NT2/D1 (cell line): Measurements from ENCODE around the gene AQR.

Experiments
- DNase-seq: peaks from one replicate; pipeline ENCODE4 v3.0.0-alpha.2; 2011; ENCODE audit warnings: low read depth, low spot score
- H3K27me3 ChIP-seq: 2 replicates; pipeline ENCODE4 v1.6.0; 2011; ENCODE audit warnings: mild to moderate bottlenecking; ENCODE audit not compliant: insufficient read length, insufficient read depth
- H3K36me3 ChIP-seq: 2 replicates; pipeline ENCODE4 v1.6.1; 2011; ENCODE audit warnings: mild to moderate bottlenecking, low read length, mixed read lengths; ENCODE audit not compliant: insufficient read depth, insufficient read length
- H3K4me1 ChIP-seq: 2 replicates; pipeline ENCODE4 v1.5.1; 2011; ENCODE audit not compliant: insufficient read depth, insufficient read length
- H3K4me3 ChIP-seq: 2 replicates; pipeline ENCODE4 v1.5.1; 2011; ENCODE audit warnings: low read depth; ENCODE audit not compliant: insufficient read length
- H3K9ac ChIP-seq: 2 replicates; pipeline ENCODE4 v1.6.0; 2011; ENCODE audit warnings: low read depth; ENCODE audit not compliant: insufficient read length
- H3K9me3 ChIP-seq: 2 replicates; pipeline ENCODE4 v1.5.1; 2011; ENCODE audit warnings: mild to moderate bottlenecking, low read length; ENCODE audit not compliant: insufficient read depth
- SUZ12 ChIP-seq: IDR thresholded peaks from 2 replicates; pipeline ENCODE4 v1.6.1; 2011; ENCODE audit not compliant: insufficient read length, insufficient read depth; ENCODE audit errors: extremely low read depth
- YY1 ChIP-seq: IDR thresholded peaks from 2 replicates; pipeline ENCODE4 v1.6.1; 2011; ENCODE audit not compliant: insufficient read length, insufficient read depth
- ZNF274 ChIP-seq: IDR thresholded peaks from 2 replicates; pipeline ENCODE4 v1.6.1; 2011; ENCODE audit warnings: mild to moderate bottlenecking, low read depth, low read length

AQR gene

DNA sequence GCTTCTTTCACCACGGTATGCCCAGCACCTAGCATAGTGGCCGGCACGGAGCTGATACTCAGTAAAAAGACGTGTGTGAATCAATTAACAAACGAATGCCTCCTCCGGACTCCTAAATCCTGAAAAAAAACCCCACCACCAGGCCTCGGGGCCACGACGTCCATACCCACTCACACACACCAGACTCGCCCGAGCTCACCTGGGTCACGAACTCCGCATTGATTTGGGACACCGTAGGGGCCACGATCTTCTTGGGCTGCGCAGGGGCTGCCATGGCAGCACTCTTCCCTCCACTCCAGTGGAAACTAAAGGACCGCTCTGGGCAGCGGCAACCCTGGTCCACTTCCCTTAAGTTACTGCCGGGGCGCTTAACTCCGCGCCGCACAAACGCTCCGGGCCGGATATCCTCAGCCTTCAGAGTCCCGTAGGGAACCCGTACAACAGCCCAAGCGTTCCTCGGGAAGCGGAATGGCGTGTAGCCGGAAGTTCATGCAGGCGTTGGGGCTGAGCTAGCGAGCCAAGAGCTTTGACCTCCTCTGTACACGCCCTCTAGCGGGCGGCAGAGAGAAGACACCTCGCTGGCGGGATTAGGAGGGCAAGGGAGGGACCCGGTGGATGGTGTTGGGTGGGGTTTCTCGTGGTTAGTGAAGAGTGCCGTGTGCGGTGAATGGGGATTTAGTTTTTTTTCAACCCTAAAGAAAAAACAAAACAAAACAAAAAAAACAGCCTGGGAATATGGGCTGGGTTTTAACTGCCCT lies at the start of gene AQR:
Gene AQR (minus strand): TSS at position 403 of the 758 bp plus-strand sequence. CDS start 129 bp downstream, at position 274.
- H3K4me3 ChIP-seq = peak within 1 kb of the TSS; percentile 95
- no peaks in the 10 kb centered on the region for H3K27me3 ChIP-seq
- no peaks in the 10 kb centered on the region for H3K9me3 ChIP-seq
- no peak for TF ChIP-seq ZNF274
- no peak for TF ChIP-seq YY1
- TF ChIP-seq SUZ12 = no peak
- H3K4me1 ChIP-seq = no peaks in the 10 kb centered on the region
- H3K9ac ChIP-seq = peak within 1 kb of the TSS; percentile 95
- peak; percentile 93 for DNase-seq
- H3K36me3 ChIP-seq = peaks cover 9% of the 10 kb centered on the region

DNA sequence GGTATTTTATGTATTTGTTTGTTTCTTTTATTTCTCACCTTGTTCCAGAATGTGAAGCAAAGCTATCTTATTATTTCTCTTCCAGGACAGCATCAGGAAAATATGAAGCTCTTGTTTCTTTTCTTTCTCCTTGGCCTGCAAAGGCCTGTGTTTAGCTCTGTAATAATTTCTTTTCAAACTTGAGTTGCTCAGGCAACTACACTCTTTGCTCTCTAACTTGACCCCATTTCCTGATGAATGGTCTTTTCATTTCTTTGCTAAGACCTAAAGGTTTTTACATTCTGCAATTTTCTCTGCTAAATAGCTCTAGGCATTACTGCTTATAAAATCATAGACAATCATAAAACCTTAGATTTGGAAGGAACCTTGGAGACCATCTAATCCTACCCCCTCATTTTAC lies 44.7 kb upstream of the AQR start:
- H3K4me1 ChIP-seq = no peaks in the 10 kb centered on the region
- no peak overlapping the region for H3K9ac ChIP-seq
- H3K9me3 ChIP-seq = no peaks in the 10 kb centered on the region
- no peak for TF ChIP-seq ZNF274
- no peak for TF ChIP-seq SUZ12
- TF ChIP-seq YY1 = no peak
- no peaks in the 10 kb centered on the region for H3K36me3 ChIP-seq
- no peaks in the 10 kb centered on the region for H3K27me3 ChIP-seq
- no peak overlapping the region for H3K4me3 ChIP-seq
- DNase-seq = no peak

DNA sequence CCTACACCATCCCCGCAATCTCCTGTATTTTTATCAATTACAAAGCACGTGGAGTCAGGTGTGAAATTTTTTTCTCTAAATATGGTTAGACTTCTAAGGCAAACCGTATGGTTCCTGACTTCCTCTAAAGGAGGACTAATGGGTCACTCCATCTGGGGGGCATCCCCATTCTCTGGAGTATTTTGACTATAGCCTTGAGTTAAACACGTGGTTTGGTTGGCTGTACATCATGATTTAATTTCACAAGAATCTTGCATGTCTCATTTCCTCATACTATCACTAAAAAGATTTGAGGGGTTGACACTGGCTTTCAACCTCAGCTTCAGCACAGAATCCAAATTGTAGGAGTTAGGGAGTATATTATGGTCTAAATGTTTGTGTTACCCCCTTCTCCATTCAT lies 43.8 kb upstream of the AQR start:
- H3K9ac ChIP-seq = no peak overlapping the region
- DNase-seq = no peak
- H3K9me3 ChIP-seq = no peaks in the 10 kb centered on the region
- TF ChIP-seq ZNF274 (no peak), SUZ12 (no peak), YY1 (no peak)
- no peaks in the 10 kb centered on the region for H3K36me3 ChIP-seq
- H3K4me3 ChIP-seq = no peak overlapping the region
- H3K27me3 ChIP-seq = no peaks in the 10 kb centered on the region
- no peaks in the 10 kb centered on the region for H3K4me1 ChIP-seq

DNA sequence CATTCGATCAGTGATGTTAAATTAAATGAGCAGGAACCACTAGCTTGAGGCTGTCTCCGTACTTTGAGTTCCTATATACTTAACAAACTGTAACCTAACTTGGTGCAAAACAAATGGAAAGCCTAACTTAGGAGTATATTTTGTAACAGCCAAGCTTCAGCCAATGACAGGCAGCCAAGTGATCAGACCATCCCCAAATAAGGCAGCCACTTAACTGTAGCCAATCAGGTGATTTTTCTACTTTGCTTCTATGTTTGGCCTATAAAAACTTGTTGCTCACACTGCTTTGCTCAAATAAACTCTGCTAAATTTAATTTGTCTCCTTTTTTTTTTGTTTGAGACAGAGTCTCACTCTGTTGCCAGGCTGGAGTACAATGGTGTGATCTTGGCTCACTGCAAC lies 37.9 kb upstream of the AQR start:
- Histone ChIP-seq H3K4me1 (no peaks in the 10 kb centered on the region), H3K27me3 (no peaks in the 10 kb centered on the region), H3K4me3 (no peak overlapping the region), H3K9ac (no peak overlapping the region), H3K36me3 (no peaks in the 10 kb centered on the region), H3K9me3 (no peaks in the 10 kb centered on the region)
- TF ChIP-seq SUZ12 = no peak
- no peak for TF ChIP-seq ZNF274
- no peak for TF ChIP-seq YY1
- no peak for DNase-seq

DNA sequence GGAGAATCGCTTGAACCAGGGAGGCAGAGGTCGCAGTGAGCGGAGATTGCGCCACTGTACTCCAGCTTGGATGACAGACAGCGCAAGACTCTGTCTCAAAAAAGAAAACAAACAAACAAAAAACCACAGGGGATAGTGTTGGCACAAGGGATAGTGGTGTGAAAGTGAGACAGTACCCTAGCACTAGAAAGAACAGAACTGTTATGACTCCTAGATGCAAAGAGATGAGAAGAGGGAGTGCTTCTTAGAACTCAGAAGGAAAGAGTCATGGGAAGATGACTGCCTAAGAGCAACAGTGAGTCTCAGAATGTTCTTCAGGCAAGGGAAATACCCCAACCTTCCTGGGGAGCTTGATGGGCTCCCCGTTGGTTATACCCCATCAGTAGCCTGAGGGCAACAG lies 36.4 kb upstream of the AQR start:
- Histone ChIP-seq H3K9ac (no peak overlapping the region), H3K4me3 (no peak overlapping the region), H3K36me3 (no peaks in the 10 kb centered on the region), H3K4me1 (no peaks in the 10 kb centered on the region), H3K9me3 (no peaks in the 10 kb centered on the region), H3K27me3 (no peaks in the 10 kb centered on the region)
- no peak for TF ChIP-seq SUZ12
- no peak for TF ChIP-seq YY1
- no peak for TF ChIP-seq ZNF274
- no peak for DNase-seq

DNA sequence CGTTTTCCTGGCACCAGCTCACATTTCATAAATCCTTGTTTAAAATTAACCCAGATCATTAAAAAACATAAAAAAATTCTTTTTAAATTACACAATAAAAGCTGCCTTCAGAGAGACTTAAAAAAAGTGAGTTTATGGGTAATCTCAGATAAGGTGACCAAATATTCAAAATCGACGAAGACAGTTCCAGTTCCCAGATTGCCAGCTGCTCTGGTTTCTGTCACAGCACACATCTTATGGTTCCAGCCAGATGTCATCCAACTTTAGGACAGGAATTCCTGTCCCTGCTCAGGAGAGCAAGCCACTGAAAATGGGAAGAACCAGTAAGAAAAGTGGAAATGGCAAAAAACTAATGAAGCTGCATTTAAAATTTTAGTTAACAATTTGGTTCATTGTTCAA lies 34.4 kb upstream of the AQR start:
- no peaks in the 10 kb centered on the region for H3K9me3 ChIP-seq
- no peaks in the 10 kb centered on the region for H3K27me3 ChIP-seq
- no peak for DNase-seq
- no peaks in the 10 kb centered on the region for H3K36me3 ChIP-seq
- no peaks in the 10 kb centered on the region for H3K4me1 ChIP-seq
- TF ChIP-seq YY1 (no peak), ZNF274 (no peak), SUZ12 (no peak)
- no peak overlapping the region for H3K9ac ChIP-seq
- no peak overlapping the region for H3K4me3 ChIP-seq

DNA sequence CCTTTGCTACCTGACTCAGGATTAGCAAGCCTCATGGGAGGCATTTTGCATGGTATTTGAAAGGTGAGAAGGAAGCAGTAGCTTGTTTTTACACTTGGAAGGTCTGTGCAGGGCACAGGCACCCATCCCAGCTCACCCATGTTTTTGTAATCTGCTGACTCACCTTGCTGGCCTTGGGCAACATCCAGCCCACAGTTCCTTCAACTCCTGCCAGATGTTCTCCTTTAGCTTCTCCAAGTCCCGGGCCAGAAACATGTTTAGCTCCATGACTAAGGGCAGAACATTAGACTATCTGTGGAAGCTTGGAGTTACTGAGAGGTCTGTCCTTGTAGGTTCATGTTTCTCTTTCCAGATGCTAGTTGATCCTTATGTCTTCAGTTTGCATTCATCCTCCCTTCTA lies 31.0 kb upstream of the AQR start:
- no peak for DNase-seq
- no peaks in the 10 kb centered on the region for H3K27me3 ChIP-seq
- TF ChIP-seq SUZ12 (no peak), YY1 (no peak), ZNF274 (no peak)

More for the DNA sequence above, 31.0 kb upstream of the AQR start:
- no peak overlapping the region for H3K4me3 ChIP-seq
- H3K4me1 ChIP-seq = no peaks in the 10 kb centered on the region
- no peaks in the 10 kb centered on the region for H3K36me3 ChIP-seq
- H3K9me3 ChIP-seq = no peaks in the 10 kb centered on the region
- H3K9ac ChIP-seq = no peak overlapping the region
